ENCODE data around the gene FNDC11.
A peak's percentile ranks its signal among the peaks of the same experiment; 100 is the strongest.

The FNDC11 gene

GRCh38 chr20:63525971-63526370, 28.0 kb upstream of the FNDC11 start:
- DNase-seq, result no peak

GRCh38 chr20:63527184-63527583, 26.8 kb upstream of the FNDC11 start:
- no peak for DNase-seq

GRCh38 chr20:63529180-63529860, 24.6 kb upstream of the FNDC11 start:
- DNase-seq, result no peak

- DNase-seq, result no peak
Measured at GRCh38 chr20:63529861-63530787, 23.8 kb upstream of the FNDC11 start.

GRCh38 chr20:63530788-63531160, 23.2 kb upstream of the FNDC11 start:
- no peak for DNase-seq

GRCh38 chr20:63531686-63532448, 22.1 kb upstream of the FNDC11 start:
- no peak for DNase-seq

- no peak for DNase-seq
Measured at GRCh38 chr20:63532449-63532971, 21.4 kb upstream of the FNDC11 start.

GRCh38 chr20:63533388-63533787, 20.6 kb upstream of the FNDC11 start:
- no peak for DNase-seq

- no peak for DNase-seq
Measured at GRCh38 chr20:63533871-63534393, 20.0 kb upstream of the FNDC11 start.

GRCh38 chr20:63534427-63534830, 19.5 kb upstream of the FNDC11 start:
- DNase-seq, result no peak

- DNase-seq, result no peak
Measured at GRCh38 chr20:63534831-63535651, 18.9 kb upstream of the FNDC11 start.

- no peak for DNase-seq
Measured at GRCh38 chr20:63536241-63536977, 17.6 kb upstream of the FNDC11 start.

- DNase-seq, result peak; percentile 73
Measured at GRCh38 chr20:63536997-63537524, 16.9 kb upstream of the FNDC11 start, which contains the start of gene PTK6. Gene PTK6, minus strand, starts transcription at chr20:63537376. Its CDS starts 62 bp downstream, at chr20:63537314.

GRCh38 chr20:63537525-63538203, 16.3 kb upstream of the FNDC11 start:
- DNase-seq, result peak; percentile 93

GRCh38 chr20:63538204-63539091, 15.5 kb upstream of the FNDC11 start:
- peak; percentile 86 for DNase-seq

GRCh38 chr20:63539092-63539430, 14.9 kb upstream of the FNDC11 start:
- DNase-seq, result no peak

- DNase-seq, result no peak
Measured at GRCh38 chr20:63539441-63540370, 14.3 kb upstream of the FNDC11 start.
